PFSK-1 (cell line): Measurements from ENCODE around the gene GMEB2.

Experiments
- POLR2AphosphoS5 ChIP-seq: IDR thresholded peaks from 2 replicates; pipeline ENCODE4 v1.6.1; 2012; ENCODE audit warnings: low read depth, mild to moderate bottlenecking, control low read depth, low read length, moderate library complexity
- REST ChIP-seq, 2 experiments: IDR thresholded peaks; 2 replicates each; pipeline versions ENCODE4 v1.6.1 to v1.8.0; 2011 to 2012; ENCODE audit warnings: low read depth in 2 of 2, low read length in 2 of 2, control low read depth in 1 of 2, inconsistent platforms in 1 of 2, mild to moderate bottlenecking in 1 of 2, moderate library complexity in 1 of 2; ENCODE audit not compliant: insufficient read depth in 1 of 2
- SIN3A ChIP-seq: IDR thresholded peaks from 2 replicates; pipeline ENCODE4 v1.6.1; 2012; ENCODE audit warnings: mild to moderate bottlenecking, low read length, moderate library complexity, borderline replicate concordance; ENCODE audit not compliant: insufficient read depth
- TAF1 ChIP-seq: IDR thresholded peaks from 2 replicates; pipeline ENCODE4 v1.6.1; 2012; ENCODE audit warnings: low read length, control low read depth, borderline replicate concordance; ENCODE audit not compliant: insufficient read depth

- TF ChIP-seq POLR2AphosphoS5 (no peak), REST (IDR thresholded peaks at IDR 0.05; ENCODE audit: insufficient read depth in 1 of 2, low read depth in 2 of 2, low read length in 2 of 2) (no peak), SIN3A (no peak), TAF1 (no peak)
Measured at GRCh38 chr20:63596423-63596822, 30.5 kb downstream of the GMEB2 start.
